AG04449 (cell line): Measurements from ENCODE around the gene USP49.

ENCODE experiments used
- CTCF ChIA-PET: fragments of 350-600 bp; formaldehyde crosslinking; extraction: SDS; loops from one replicate; lab custom pipeline; 2021; ENCODE audit warnings: antibody characterized with exemption; lab: Yijun Ruan, JAX
- POLR2A ChIA-PET: fragments of 400-600, 350-600 bp; formaldehyde crosslinking; extraction: SDS; loops from one replicate; lab custom pipeline; 2020; ENCODE audit warnings: antibody characterized with exemption, inconsistent platforms; lab: Yijun Ruan, JAX
- DNase-seq: peaks from one replicate; pipeline ENCODE4 v3.0.0-alpha.2; 2010; ENCODE audit warnings: low read depth, low spot score
- H3K4me3 ChIP-seq: 2 replicates; pipeline ENCODE4 v1.5.1; 2011; ENCODE audit warnings: low read depth, mild to moderate bottlenecking, control low read depth, low read length
- TF ChIP-seq, protein P1 (sequence below): IDR thresholded peaks from one replicate; pipeline ENCODE4 v1.5.1; 2011; ENCODE audit warnings: mild to moderate bottlenecking, moderate library complexity, low read length, control low read depth, inconsistent platforms; ENCODE audit not compliant: insufficient read depth; ENCODE audit errors: missing control alignments

The USP49 gene

DNA sequence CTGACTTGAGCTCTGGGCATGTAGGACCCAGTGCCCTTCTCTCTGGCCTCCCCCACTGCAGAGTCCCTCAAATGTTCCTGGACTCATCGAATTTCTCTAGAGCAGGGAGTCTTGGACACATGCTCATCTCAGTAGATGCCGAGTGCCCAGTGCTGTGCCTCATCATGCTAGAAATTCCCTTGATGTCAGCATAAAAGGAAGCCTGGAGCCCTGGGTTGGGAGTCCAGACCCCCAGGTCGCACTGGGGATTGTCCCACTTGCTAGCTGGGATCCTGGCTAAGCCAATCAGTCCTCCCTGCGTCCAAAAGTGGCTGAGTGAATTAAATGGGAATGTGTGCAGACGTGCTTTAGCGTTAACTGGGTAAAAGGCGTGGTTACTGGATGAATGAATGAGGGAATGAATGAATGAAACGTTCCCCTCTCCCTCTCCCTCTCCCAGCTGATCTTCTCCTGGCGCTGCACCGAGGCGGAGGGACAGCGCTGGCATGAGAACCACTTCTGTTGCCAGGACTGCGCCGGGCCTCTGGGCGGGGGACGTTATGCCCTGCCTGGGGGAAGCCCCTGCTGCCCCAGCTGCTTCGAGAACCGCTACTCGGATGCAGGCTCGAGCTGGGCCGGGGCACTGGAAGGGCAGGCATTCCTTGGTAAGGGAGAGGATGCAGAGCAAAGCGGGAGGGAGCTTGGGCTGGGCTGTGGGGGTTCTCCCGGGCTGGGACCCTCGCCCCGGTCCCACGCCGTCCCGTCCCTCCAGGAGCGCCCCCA, 109.3 kb downstream of the USP49 start:
- CTCF ChIA-PET, result interaction anchor here (0.6 to 19.1 kb wide), 56 partner anchors 7 to 423 kb away, joined by 3 to 514 read pairs (median 6); partner anchors contain the start of genes BYSL, CCND3, MED20 and TAF8
- TF ChIP-seq, protein P1, sequence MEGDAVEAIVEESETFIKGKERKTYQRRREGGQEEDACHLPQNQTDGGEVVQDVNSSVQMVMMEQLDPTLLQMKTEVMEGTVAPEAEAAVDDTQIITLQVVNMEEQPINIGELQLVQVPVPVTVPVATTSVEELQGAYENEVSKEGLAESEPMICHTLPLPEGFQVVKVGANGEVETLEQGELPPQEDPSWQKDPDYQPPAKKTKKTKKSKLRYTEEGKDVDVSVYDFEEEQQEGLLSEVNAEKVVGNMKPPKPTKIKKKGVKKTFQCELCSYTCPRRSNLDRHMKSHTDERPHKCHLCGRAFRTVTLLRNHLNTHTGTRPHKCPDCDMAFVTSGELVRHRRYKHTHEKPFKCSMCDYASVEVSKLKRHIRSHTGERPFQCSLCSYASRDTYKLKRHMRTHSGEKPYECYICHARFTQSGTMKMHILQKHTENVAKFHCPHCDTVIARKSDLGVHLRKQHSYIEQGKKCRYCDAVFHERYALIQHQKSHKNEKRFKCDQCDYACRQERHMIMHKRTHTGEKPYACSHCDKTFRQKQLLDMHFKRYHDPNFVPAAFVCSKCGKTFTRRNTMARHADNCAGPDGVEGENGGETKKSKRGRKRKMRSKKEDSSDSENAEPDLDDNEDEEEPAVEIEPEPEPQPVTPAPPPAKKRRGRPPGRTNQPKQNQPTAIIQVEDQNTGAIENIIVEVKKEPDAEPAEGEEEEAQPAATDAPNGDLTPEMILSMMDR, result no peak
- POLR2A ChIA-PET, result interaction anchor here (0.7 to 2.1 kb wide), 4 partner anchors 52 to 264 kb away, joined by 3 to 9 read pairs (median 4); partner anchors contain the start of gene TAF8
- DNase-seq, result no peak
- peak overlapping the region; percentile 99 for H3K4me3 ChIP-seq

GRCh38 chr6:41785254-41785653, 109.9 kb downstream of the USP49 start:
- ChIA-PET POLR2A (no interaction called here), CTCF (interaction anchor here (0.8 to 19.1 kb wide), 29 partner anchors 9 to 423 kb away, joined by 3 to 514 read pairs (median 10); partner anchors contain the start of genes BYSL, CCND3, MED20 and TAF8)
- no peak for DNase-seq
- H3K4me3 ChIP-seq, result no peak overlapping the region
- TF ChIP-seq, protein P1, result no peak

- DNase-seq, result no peak
- ChIA-PET CTCF (interaction anchor here (0.7 to 19.1 kb wide), 12 partner anchors 9 to 430 kb away, joined by 3 to 514 read pairs (median 68); partner anchors contain the start of genes BYSL, CCND3, MED20 and TAF8), POLR2A (no interaction called here)
- TF ChIP-seq, protein P1, result no peak
- no peak overlapping the region for H3K4me3 ChIP-seq
Measured at GRCh38 chr6:41784581-41785171, 110.5 kb downstream of the USP49 start.

DNA sequence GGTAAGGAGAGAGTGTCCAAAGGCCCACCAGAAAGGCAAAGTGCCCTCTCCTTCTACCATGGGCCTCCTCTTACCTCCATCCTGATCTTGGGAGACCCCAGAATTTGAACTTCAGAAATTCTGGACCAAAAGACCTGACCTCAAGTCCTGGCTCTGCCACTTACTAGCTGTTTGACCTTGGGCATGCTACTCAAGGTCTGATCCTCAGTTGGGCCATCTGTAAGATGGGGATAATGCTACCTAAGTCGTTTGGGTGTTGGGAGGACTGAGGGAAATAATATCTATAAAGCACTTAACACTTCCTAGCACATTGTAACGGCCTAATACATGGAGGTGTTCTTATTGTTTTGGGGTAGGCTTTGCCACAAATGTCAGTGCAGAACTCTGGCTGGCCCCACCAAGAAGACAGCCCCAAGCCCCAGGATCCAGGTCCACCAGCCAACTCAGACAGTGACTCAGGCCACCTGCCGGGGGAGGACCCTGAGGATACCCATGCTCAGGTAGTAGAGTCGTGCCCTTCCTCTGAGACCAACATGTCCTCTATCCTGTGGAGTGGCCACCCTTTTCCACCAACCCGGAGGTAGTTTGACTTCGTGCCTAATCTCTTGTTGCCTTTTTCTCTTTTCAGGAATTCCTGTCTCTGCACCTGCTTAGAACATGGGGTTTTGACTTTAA, 111.9 kb downstream of the USP49 start:
- H3K4me3 ChIP-seq, result no peak overlapping the region
- DNase-seq, result no peak
- CTCF ChIA-PET, result interaction anchor here (0.8 to 19.1 kb wide), 11 partner anchors 8 to 415 kb away, joined by 3 to 514 read pairs (median 48); partner anchors contain the start of genes BYSL, CCND3, MED20 and TAF8
- TF ChIP-seq, protein P1, result no peak
- POLR2A ChIA-PET, result interaction anchor here (0.8 kb wide), 1 partner anchor 138 kb away, joined by 3 read pairs; the partner anchor contains the start of genes BYSL and MED20

DNA sequence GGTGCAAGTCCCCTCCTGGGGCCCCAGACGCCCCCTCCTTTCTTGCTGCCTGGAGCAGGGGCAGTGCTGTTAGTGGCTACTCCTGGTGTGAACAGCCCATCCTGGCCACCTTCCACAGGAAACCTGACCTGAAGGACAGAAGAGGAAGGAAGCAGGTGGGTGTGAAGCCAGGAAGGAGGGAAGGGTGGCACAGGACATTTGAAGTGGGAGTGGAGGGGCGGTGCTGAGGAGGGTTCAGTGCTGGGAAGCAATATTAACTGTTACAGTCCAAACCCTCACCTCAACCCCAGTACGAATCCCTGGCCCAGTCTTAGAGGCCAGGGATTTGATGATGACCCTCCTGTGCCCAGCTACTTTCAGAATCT, 113.8 kb downstream of the USP49 start:
- TF ChIP-seq, protein P1, result no peak
- no peak for DNase-seq
- H3K4me3 ChIP-seq, result no peak overlapping the region
- POLR2A ChIA-PET, result interaction anchor here (0.7 kb wide), 1 partner anchor 267 kb away, joined by 3 read pairs; no protein-coding TSS in a partner anchor
- CTCF ChIA-PET, result interaction anchor here (0.8 to 19.1 kb wide), 9 partner anchors 9 to 413 kb away, joined by 3 to 514 read pairs (median 4); partner anchors contain the start of genes BYSL, MED20 and TAF8
